ENCODE measurements around the gene WSCD1. TPM values are rescaled to one million over a fixed set of nuclear protein-coding genes. Genes with fewer than 3 reads are reported as not detected.

WSCD1 gene
- total RNA-seq, 2 donors from 2014 or later: 1.8 to 5.5 TPM

DNA sequence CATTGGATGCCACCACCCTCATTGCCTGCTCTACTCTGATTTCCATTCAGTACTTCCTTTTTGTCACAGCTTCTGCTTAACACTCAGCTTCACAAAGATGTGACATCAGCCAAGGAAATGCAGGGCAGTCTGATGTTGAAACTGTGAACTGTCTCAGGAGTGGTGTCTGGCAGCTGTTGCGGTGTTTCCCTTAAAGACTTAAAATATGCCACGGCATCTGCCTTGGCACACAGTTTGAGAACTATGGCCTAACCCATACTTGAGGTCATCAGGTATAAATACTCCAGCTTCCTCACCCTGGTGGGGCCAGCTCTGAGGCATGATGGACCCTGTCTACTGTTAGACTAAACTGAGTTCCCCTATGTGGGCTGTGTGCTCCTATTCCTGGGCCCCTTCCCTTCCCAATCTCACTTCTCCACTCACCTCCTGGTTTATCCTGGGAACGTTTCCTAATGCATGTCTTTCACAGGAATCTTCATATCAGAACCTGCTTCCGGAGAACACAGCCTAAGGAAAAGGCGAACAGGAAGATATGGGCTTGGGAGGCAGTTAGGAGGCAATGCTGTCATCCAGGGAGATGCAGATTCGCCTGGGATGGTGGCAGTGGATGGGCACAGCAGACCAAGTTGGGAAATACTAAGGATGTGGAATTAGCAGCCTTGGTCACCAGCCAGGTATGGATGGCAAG, 96.5 kb downstream of the WSCD1 start:
- no peak for DNase-seq (ENCODE audit: low spot score)
- H3K36me3 ChIP-seq: no peaks in the 10 kb centered on the region
- H3K27me3 ChIP-seq: no peaks in the 10 kb centered on the region
- H3K4me1 ChIP-seq: no peaks in the 10 kb centered on the region
- no peak overlapping the region for H3K27ac ChIP-seq
- no peak overlapping the region for H3K4me3 ChIP-seq
- TF ChIP-seq, protein P1, sequence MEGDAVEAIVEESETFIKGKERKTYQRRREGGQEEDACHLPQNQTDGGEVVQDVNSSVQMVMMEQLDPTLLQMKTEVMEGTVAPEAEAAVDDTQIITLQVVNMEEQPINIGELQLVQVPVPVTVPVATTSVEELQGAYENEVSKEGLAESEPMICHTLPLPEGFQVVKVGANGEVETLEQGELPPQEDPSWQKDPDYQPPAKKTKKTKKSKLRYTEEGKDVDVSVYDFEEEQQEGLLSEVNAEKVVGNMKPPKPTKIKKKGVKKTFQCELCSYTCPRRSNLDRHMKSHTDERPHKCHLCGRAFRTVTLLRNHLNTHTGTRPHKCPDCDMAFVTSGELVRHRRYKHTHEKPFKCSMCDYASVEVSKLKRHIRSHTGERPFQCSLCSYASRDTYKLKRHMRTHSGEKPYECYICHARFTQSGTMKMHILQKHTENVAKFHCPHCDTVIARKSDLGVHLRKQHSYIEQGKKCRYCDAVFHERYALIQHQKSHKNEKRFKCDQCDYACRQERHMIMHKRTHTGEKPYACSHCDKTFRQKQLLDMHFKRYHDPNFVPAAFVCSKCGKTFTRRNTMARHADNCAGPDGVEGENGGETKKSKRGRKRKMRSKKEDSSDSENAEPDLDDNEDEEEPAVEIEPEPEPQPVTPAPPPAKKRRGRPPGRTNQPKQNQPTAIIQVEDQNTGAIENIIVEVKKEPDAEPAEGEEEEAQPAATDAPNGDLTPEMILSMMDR (IDR thresholded peaks at IDR 0.05): no peak
- no peaks in the 10 kb centered on the region for H3K9me3 ChIP-seq

DNA sequence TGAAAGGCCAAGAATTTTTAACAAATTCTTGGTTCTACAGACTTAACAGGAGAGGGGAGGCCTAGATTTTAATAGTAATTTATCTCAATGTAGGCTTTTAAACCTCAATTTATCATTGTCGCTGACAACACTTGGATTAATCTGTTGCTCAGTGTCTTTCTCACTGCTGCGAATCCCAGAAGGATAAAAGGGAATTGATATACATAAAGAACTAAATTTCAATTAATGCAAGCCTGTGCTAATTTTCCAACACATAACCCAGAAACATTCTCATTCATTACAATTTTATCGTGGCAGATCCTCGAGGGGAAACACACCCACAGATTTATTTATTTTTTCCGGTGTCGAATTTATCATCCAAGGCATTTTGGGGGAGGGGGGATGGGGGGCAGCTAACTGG, 98.1 kb downstream of the WSCD1 start:
- Histone ChIP-seq H3K4me3 (no peak overlapping the region), H3K27me3 (no peaks in the 10 kb centered on the region), H3K4me1 (no peaks in the 10 kb centered on the region), H3K27ac (no peak overlapping the region), H3K9me3 (no peaks in the 10 kb centered on the region), H3K36me3 (no peaks in the 10 kb centered on the region)
- no peak for DNase-seq (ENCODE audit: low spot score)
- TF ChIP-seq, protein P1 (IDR thresholded peaks at IDR 0.05): no peak

DNA sequence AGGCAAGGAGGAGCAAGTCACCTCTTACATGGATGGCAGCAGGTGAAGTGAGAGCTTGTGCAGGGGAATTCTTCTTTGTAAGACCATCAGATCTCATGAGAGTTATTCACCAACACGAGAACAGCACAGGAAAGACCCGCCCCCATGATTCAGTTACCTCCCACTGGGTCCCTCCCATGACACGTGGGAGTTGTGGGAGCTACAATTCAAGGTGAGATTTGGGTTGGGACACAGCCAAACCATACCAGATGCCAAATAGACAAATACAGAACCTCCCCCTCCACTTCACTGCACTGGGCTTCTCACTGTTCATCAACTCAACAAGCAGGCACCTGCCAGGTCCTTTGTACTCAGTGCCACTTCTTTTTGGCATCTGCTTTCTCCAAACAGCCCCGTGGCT, 100.2 kb downstream of the WSCD1 start:
- Histone ChIP-seq H3K27me3 (no peaks in the 10 kb centered on the region), H3K4me1 (no peaks in the 10 kb centered on the region)

DNA sequence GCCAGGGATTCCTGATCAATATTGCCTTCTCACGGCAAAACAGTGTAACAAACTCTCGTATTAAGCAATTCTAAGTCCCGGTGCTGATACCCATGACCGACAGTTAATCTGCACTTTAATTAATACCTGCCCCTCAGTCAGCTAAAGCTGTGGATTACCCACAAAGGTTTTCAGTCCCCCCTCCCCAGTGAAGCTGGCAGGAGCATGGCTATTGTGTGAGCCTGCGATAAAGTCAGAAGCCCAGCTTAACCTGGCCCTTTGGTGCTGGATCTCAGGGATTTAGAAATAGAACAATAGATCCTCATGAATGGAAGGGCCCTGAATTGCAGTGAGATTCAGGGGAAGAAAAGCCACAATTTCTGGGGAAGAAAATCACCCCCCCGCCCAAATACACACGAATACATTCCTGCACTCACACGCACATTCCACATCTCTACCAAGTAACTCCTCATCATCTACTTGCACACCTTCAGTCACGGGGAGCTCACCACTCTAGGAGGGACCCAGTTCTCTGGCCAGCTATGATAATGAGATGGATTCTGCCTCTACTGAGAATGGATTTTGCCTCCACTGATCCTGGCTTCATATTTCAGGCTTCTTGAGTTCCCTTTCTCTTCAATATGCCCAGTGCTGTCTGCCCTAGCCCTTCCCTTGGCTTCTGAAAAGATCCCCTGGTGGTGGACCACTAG, 102.6 kb downstream of the WSCD1 start:
- Histone ChIP-seq H3K9me3 (no peaks in the 10 kb centered on the region), H3K4me1 (no peaks in the 10 kb centered on the region), H3K27ac (no peak overlapping the region), H3K36me3 (no peaks in the 10 kb centered on the region), H3K27me3 (no peaks in the 10 kb centered on the region), H3K4me3 (no peak overlapping the region)
- no peak for DNase-seq (ENCODE audit: low spot score)
- TF ChIP-seq, protein P1 (IDR thresholded peaks at IDR 0.05): no peak

More for the DNA sequence above, 100.2 kb downstream of the WSCD1 start:
- no peaks in the 10 kb centered on the region for H3K9me3 ChIP-seq
- TF ChIP-seq, protein P1 (IDR thresholded peaks at IDR 0.05): no peak
- no peak for DNase-seq (ENCODE audit: low spot score)
- no peak overlapping the region for H3K27ac ChIP-seq
- no peak overlapping the region for H3K4me3 ChIP-seq
- H3K36me3 ChIP-seq: no peaks in the 10 kb centered on the region

DNA sequence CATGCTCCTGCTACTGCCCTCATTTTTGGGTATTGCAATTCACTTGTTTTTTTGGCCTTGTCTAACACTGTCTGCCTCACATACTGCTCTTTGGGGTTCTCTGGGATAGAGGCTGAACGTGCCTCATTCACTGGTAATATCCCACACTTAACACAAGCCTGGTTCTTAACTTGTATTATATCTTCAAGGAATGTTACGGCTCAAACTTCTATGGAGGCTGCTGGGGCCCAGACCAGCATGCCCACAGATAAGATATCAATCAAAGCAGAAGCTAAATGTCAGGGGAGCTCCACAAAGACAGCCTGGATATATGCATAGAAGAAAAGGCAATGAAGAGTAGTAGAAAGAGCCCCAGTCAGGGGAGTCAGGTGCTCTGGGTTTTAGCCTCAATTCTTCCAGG, 103.5 kb downstream of the WSCD1 start:
- TF ChIP-seq, protein P1 (IDR thresholded peaks at IDR 0.05): no peak
- no peak overlapping the region for H3K4me3 ChIP-seq
- H3K27ac ChIP-seq: no peak overlapping the region

More for the DNA sequence above, 103.5 kb downstream of the WSCD1 start:
- Histone ChIP-seq H3K9me3 (no peaks in the 10 kb centered on the region), H3K4me1 (no peaks in the 10 kb centered on the region), H3K27me3 (no peaks in the 10 kb centered on the region), H3K36me3 (no peaks in the 10 kb centered on the region)
- no peak for DNase-seq (ENCODE audit: low spot score)

Measured in right atrium auricular region (tissue), 2 donors.